Measurements from ENCODE around the gene TBCA. TPM values are rescaled to one million over a fixed set of nuclear protein-coding genes. Genes with fewer than 3 reads are reported as not detected.

TBCA gene
- total and polyA plus RNA-seq, 11 donors: 108 to 171 (median 132) TPM

DNA sequence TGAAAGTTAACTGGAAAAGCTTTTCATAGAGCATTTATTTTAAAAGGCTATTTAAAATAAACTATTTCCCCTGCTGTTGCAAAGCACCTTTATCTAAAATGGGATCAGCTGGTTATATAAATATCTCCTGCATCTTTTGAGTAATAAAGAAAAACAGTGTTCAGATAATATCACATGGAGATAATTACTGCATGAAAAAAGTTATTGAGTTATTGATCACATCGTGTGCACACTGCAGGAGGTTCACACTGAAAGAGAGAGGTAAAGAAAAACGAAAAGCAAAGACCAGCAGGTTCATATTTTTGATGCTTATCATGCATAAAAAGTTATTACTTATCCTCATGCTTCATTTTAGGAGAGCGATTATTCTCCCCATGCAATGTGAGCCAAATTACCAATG, 82.2 kb downstream of the TBCA start:
- Histone ChIP-seq H3K27ac (no peak overlapping the region), H3K9me3 (peaks cover 0 to 11% (median 2%) of the 10 kb centered on the region in 12 donors), H3K27me3 (no peaks in the 10 kb centered on the region), H3K4me1 (peaks cover 0 to 3% (median 0%) of the 10 kb centered on the region in 12 donors), H3K36me3 (peaks cover 0 to 46% (median 41%) of the 10 kb centered on the region in 9 donors), H3K4me3 (no peak overlapping the region)
- intact Hi-C loops (cut with DNase I): no loop called here
- DNase-seq: no peak
- TF ChIP-seq, protein P1, sequence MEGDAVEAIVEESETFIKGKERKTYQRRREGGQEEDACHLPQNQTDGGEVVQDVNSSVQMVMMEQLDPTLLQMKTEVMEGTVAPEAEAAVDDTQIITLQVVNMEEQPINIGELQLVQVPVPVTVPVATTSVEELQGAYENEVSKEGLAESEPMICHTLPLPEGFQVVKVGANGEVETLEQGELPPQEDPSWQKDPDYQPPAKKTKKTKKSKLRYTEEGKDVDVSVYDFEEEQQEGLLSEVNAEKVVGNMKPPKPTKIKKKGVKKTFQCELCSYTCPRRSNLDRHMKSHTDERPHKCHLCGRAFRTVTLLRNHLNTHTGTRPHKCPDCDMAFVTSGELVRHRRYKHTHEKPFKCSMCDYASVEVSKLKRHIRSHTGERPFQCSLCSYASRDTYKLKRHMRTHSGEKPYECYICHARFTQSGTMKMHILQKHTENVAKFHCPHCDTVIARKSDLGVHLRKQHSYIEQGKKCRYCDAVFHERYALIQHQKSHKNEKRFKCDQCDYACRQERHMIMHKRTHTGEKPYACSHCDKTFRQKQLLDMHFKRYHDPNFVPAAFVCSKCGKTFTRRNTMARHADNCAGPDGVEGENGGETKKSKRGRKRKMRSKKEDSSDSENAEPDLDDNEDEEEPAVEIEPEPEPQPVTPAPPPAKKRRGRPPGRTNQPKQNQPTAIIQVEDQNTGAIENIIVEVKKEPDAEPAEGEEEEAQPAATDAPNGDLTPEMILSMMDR (IDR thresholded peaks at IDR 0.05): no peak
- TF ChIP-seq POLR2A (IDR thresholded peaks at IDR 0.05): no peak
- WGBS, 4 donors: 92 to 96% (median 94%) methylated on average over 3 of the region's 3 CpGs
- no peak for ATAC-seq

DNA sequence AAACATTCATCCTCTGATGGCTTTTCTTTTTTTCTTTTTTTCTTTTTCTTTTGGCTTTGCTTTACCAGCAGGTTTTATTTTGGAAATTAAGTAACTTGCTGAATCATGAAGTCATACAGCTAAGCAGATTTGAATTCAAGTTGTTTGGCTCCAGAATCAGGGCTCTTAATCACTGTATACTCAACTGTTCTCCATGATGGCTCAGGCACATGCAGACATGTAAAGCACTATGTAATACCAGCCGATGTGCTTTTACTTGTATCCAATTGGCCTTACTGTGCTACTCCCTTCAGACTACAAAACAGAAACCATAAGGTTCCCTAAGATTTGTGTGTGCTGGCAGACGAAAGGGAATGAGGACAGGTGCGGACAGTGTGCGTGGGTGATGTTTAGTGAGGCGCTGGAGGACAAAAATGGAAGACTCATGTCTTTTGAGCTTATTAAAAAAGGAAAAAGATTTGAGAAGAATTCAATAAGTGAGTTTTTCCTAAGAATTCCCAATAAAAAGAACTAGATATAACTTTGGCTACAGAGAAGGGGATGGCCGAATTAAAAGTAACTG, 92.9 kb downstream of the TBCA start:
- Histone ChIP-seq H3K9me3 (no peaks in the 10 kb centered on the region), H3K36me3 (peaks cover 0 to 13% (median 8%) of the 10 kb centered on the region in 9 donors), H3K27me3 (no peaks in the 10 kb centered on the region), H3K27ac (no peak overlapping the region), H3K4me3 (no peak overlapping the region), H3K4me1 (no peaks in the 10 kb centered on the region)
- DNase-seq: no peak
- ATAC-seq: no peak
- WGBS, 4 donors: 89 to 93% (median 91%) methylated on average over 6 of the region's 6 CpGs
- intact Hi-C loops (cut with DNase I): no loop called here
- TF ChIP-seq, protein P1 (IDR thresholded peaks at IDR 0.05): no peak
- no peak for TF ChIP-seq POLR2A (IDR thresholded peaks at IDR 0.05)

DNA sequence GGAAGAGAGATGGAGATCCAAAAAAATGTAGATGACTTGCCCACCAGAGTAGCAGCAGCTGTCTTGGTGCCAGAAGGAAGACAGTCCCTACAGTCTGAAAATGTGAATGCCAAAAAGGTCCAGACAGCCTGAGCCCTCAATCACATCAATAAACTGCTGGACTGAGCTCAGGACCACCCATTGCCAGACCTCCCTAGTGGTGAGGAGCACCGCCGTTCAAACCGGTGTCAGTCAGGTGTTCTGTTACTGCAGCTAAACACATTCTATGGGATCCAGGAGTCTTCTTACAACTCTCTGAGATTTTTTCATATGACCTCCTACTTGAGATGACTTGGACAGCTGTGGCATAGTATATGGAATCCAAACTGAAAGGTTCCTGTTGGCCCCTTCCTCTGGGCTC, 105.6 kb downstream of the TBCA start:
- no peak for ATAC-seq

DNA sequence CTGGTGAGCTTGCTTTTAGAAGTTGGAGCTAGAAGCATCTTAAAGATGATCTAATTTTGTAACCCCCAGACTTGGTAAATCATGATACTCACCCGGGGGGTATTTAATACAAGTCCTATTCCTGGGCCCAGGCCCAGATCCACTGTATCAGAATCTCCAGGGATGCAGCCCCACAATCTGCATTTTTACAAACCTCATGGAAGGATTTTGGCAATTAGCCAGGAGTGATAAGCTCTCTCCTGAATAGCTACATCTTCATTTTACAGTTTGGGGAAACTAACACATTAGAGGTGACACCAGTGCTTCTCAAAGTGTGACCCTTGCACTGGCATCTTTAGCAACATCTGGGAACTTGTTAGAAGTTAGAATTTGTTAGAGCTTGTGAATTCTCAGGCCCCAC, 106.5 kb downstream of the TBCA start:
- H3K4me1 ChIP-seq: no peaks in the 10 kb centered on the region
- WGBS, 4 donors: 42 to 72% (median 51%) methylated on average over 1 of the region's 1 CpG
- TF ChIP-seq POLR2A (IDR thresholded peaks at IDR 0.05): no peak
- TF ChIP-seq, protein P1 (IDR thresholded peaks at IDR 0.05): no peak
- no peak for ATAC-seq
- DNase-seq: no peak
- H3K27ac ChIP-seq: no peak overlapping the region
- intact Hi-C loops (cut with DNase I): no loop called here
- H3K9me3 ChIP-seq: no peaks in the 10 kb centered on the region
- H3K4me3 ChIP-seq: no peak overlapping the region
- H3K27me3 ChIP-seq: peaks cover 0 to 42% (median 5%) of the 10 kb centered on the region in 9 donors
- no peaks in the 10 kb centered on the region for H3K36me3 ChIP-seq

More for the DNA sequence above, 105.6 kb downstream of the TBCA start:
- Histone ChIP-seq H3K9me3 (peaks cover 0 to 7% (median under 1%) of the 10 kb centered on the region in 12 donors), H3K27me3 (peaks cover 0 to 35% (median 5%) of the 10 kb centered on the region in 9 donors), H3K36me3 (no peaks in the 10 kb centered on the region), H3K4me3 (no peak overlapping the region), H3K4me1 (no peaks in the 10 kb centered on the region), H3K27ac (no peak overlapping the region)
- 62 to 82% (median 62%) methylated on average over 3 of the region's 3 CpGs for WGBS, 4 donors
- TF ChIP-seq, protein P1 (IDR thresholded peaks at IDR 0.05): no peak
- TF ChIP-seq POLR2A (IDR thresholded peaks at IDR 0.05): no peak
- intact Hi-C loops (cut with DNase I): no loop called here
- no peak for DNase-seq

Measured in heart left ventricle (tissue), 16 donors.